Hepatocyte (in vitro differentiated cells): ENCODE results near the gene PRDM5. TPM values are rescaled to one million over a fixed set of nuclear protein-coding genes. Genes with fewer than 3 reads are reported as not detected.

Source experiments
- DNase-seq: peaks from one replicate; pipeline ENCODE4 v3.0.0-alpha.2; 2016; ENCODE audit warnings: low spot score
- H2AFZ ChIP-seq: fragments of 200-600 bp; sonication (generic); 2 replicates; pipeline ENCODE4 v1.6.0; 2016; ENCODE audit warnings: antibody characterized with exemption, mild to moderate bottlenecking
- H3K27ac ChIP-seq: fragments of 200-600 bp; sonication (generic); 2 replicates; pipeline ENCODE4 v1.5.1; 2016; ENCODE audit warnings: mild to moderate bottlenecking
- H3K27me3 ChIP-seq: fragments of 200-600 bp; sonication (generic); 2 replicates; pipeline ENCODE4 v1.6.1; 2016
- H3K36me3 ChIP-seq: fragments of 200-600 bp; sonication (generic); replicated peaks from 2 replicates; pipeline ENCODE4 v1.5.1; 2016; ENCODE audit warnings: low read depth; ENCODE audit not compliant: insufficient read depth
- H3K4me1 ChIP-seq: fragments of 200-600 bp; sonication (generic); 2 replicates; pipeline ENCODE4 v1.5.1; 2016; ENCODE audit warnings: mild to moderate bottlenecking, moderate library complexity; ENCODE audit not compliant: insufficient read depth
- H3K4me2 ChIP-seq: fragments of 200-600 bp; sonication (generic); 2 replicates; pipeline ENCODE4 v1.6.0; 2016
- H3K4me3 ChIP-seq: fragments of 200-600 bp; sonication (generic); 2 replicates; pipeline ENCODE4 v1.5.1; 2016; ENCODE audit warnings: mild to moderate bottlenecking
- H3K79me2 ChIP-seq: fragments of 200-600 bp; sonication (generic); 2 replicates; pipeline ENCODE4 v1.6.0; 2017; ENCODE audit warnings: mild to moderate bottlenecking
- H3K9me2 ChIP-seq: fragments of 200-600 bp; sonication (generic); replicated peaks from 2 replicates; pipeline ENCODE4 v1.6.0; 2017; ENCODE audit warnings: mild to moderate bottlenecking; ENCODE audit not compliant: insufficient read depth
- H3K9me3 ChIP-seq: fragments of 200-600 bp; sonication (generic); 2 replicates; pipeline ENCODE4 v1.5.1; 2016; ENCODE audit warnings: low read depth, mild to moderate bottlenecking
- H4K20me1 ChIP-seq: fragments of 200-600 bp; sonication (generic); 2 replicates; pipeline ENCODE4 v1.6.0; 2016; ENCODE audit warnings: mild to moderate bottlenecking; ENCODE audit not compliant: insufficient read depth, poor library complexity, severe bottlenecking
- EZH2 ChIP-seq: fragments of 200-600 bp; sonication (generic); IDR thresholded peaks from 2 replicates; pipeline ENCODE4 v1.6.1; 2016; ENCODE audit warnings: antibody characterized with exemption, mild to moderate bottlenecking, borderline replicate concordance
- EZH2phosphoT487 ChIP-seq: fragments of 200-600 bp; sonication (generic); IDR thresholded peaks from one replicate; pipeline ENCODE4 v1.6.1; 2018; ENCODE audit warnings: antibody characterized with exemption, mild to moderate bottlenecking, low read depth, moderate library complexity; ENCODE audit not compliant: unreplicated experiment, severe bottlenecking
- WGBS: methylation state at CpG from one replicate; pipeline ENCODE4 v1.1.6; 2016; ENCODE audit warnings: low lambda C conversion rate; ENCODE audit errors: missing lambda C conversion rate; 5-methylcytosine and 5-hydroxymethylcytosine counted together
- polyA plus RNA-seq: library from polyadenylated mRNA; unstranded; fragments of >200 nt; fragmentation: Nextera tagmentation; extraction: Ambion mirVana; gene quantifications from 2 replicates; pipeline ENCODE4 v1.2.1, GENCODE V29; 2016
- total RNA-seq: library from RNA; depleted of rRNA; stranded (reverse); fragments of >200 nt; gene quantifications from 2 replicates; pipeline ENCODE4 v1.2.3, GENCODE V29; 2014
- TF ChIP-seq, protein P1 (sequence below): fragments of 200-600 bp; sonication (generic); IDR thresholded peaks from 2 replicates; pipeline ENCODE4 v1.5.1; 2016; ENCODE audit warnings: antibody characterized with exemption, mild to moderate bottlenecking; ENCODE audit not compliant: poor library complexity

Gene PRDM5
- total and polyA plus RNA-seq, 2 experiments from 2014 or later: 4.2 to 21.2 TPM

DNA sequence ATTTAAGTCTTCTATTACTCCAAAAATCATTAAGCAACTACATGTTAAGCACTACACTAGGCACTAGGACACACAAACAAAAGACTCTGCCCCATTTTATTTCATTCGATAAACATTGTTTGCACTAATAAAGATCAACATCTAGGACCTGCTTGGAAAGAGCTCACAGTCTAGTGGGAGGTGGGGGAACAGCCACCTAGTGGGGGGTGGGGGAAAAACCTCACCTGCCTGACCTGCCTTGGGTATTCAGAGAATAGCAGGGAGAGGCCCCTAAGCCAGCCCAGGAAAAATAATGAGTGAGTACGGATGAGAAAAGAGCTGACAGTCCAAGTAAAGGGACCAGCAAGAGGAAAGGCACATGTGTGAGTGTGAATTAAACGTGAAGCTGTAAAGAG, 52.2 kb downstream of the PRDM5 start:
- Histone ChIP-seq H3K27me3 (no peaks in the 10 kb centered on the region), H4K20me1 (no peaks in the 10 kb centered on the region), H2AFZ (no peak overlapping the region), H3K4me1 (peaks cover 8% of the 10 kb centered on the region), H3K9me3 (no peaks in the 10 kb centered on the region), H3K9me2 (no peaks in the 10 kb centered on the region), H3K36me3 (no peaks in the 10 kb centered on the region), H3K4me3 (no peak overlapping the region), H3K27ac (no peak overlapping the region), H3K79me2 (no peaks in the 10 kb centered on the region), H3K4me2 (no peak overlapping the region)
- WGBS: 53% methylated on average over 3 of the region's 3 CpGs
- TF ChIP-seq EZH2phosphoT487 (no peak), EZH2 (no peak)
- TF ChIP-seq, protein P1, sequence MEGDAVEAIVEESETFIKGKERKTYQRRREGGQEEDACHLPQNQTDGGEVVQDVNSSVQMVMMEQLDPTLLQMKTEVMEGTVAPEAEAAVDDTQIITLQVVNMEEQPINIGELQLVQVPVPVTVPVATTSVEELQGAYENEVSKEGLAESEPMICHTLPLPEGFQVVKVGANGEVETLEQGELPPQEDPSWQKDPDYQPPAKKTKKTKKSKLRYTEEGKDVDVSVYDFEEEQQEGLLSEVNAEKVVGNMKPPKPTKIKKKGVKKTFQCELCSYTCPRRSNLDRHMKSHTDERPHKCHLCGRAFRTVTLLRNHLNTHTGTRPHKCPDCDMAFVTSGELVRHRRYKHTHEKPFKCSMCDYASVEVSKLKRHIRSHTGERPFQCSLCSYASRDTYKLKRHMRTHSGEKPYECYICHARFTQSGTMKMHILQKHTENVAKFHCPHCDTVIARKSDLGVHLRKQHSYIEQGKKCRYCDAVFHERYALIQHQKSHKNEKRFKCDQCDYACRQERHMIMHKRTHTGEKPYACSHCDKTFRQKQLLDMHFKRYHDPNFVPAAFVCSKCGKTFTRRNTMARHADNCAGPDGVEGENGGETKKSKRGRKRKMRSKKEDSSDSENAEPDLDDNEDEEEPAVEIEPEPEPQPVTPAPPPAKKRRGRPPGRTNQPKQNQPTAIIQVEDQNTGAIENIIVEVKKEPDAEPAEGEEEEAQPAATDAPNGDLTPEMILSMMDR: no peak
- DNase-seq: no peak

DNA sequence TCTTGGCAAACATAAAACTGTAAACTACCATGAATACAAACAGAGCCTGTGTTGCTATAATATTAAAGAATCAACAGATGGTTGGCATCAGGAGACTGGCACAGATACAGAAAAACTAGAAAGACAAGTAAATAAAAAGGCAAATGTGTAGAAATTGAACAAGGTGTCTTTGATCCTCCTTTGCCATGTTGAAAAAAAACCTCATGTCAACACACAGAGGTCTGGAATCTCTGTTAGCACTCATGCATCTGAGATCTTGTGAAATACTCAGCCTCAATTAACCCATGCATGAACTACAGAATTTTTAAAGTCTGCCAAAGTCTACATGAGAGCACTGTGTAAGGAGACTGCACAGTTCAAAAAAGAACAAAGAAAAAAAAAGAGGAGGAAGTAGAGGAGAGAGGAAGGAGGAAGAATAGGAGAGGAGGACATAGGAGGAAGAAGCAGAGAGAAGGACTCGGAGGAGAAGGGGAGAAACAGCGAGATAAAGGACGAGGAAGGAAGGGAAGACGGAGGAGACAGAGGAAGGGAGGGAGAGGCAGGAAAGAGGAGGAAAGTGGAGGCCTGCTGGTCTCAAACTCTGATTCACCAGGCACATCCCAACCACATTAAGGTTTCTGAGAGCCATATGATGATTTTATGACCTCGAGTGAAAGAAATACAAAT, 52.8 kb downstream of the PRDM5 start:
- H3K36me3 ChIP-seq: no peaks in the 10 kb centered on the region
- no peaks in the 10 kb centered on the region for H3K79me2 ChIP-seq
- no peaks in the 10 kb centered on the region for H3K9me3 ChIP-seq
- no peaks in the 10 kb centered on the region for H3K9me2 ChIP-seq
- no peak overlapping the region for H3K27ac ChIP-seq
- H3K4me1 ChIP-seq: peaks cover 8% of the 10 kb centered on the region
- no peaks in the 10 kb centered on the region for H4K20me1 ChIP-seq
- H3K4me3 ChIP-seq: no peak overlapping the region
- H3K27me3 ChIP-seq: no peaks in the 10 kb centered on the region
- peak; percentile 8 for DNase-seq
- H2AFZ ChIP-seq: no peak overlapping the region
- TF ChIP-seq EZH2phosphoT487: peak; percentile 19
- TF ChIP-seq EZH2: no peak
- H3K4me2 ChIP-seq: no peak overlapping the region
- WGBS: 86% methylated on average over 5 of the region's 5 CpGs

DNA sequence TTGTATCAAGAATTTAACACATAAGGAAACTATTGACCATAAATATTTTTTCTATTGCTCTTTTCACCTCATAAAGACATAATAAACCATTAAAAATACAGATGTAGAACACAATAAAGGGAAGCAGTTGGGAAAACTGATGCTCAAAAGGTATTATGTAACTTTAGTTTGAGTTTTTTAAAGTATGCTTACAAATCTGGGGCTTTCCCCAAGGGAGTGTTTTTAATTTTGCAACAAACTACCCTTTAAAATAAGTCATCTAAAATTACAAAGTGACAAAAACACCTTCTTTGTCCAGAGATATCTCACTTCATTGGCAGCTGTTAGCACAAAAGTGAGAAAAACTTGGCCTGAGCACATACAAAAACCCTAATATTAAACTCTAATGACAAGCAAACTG, 55.0 kb downstream of the PRDM5 start:
- Histone ChIP-seq H3K27me3 (no peaks in the 10 kb centered on the region), H3K4me3 (no peak overlapping the region), H3K4me1 (peaks cover 8% of the 10 kb centered on the region), H3K27ac (no peak overlapping the region), H3K4me2 (no peak overlapping the region), H3K9me2 (no peaks in the 10 kb centered on the region), H3K36me3 (no peaks in the 10 kb centered on the region), H2AFZ (no peak overlapping the region), H4K20me1 (no peaks in the 10 kb centered on the region), H3K9me3 (no peaks in the 10 kb centered on the region), H3K79me2 (no peaks in the 10 kb centered on the region)
- TF ChIP-seq EZH2phosphoT487: no peak
- TF ChIP-seq, protein P1: no peak
- TF ChIP-seq EZH2: no peak
- no peak for DNase-seq

DNA sequence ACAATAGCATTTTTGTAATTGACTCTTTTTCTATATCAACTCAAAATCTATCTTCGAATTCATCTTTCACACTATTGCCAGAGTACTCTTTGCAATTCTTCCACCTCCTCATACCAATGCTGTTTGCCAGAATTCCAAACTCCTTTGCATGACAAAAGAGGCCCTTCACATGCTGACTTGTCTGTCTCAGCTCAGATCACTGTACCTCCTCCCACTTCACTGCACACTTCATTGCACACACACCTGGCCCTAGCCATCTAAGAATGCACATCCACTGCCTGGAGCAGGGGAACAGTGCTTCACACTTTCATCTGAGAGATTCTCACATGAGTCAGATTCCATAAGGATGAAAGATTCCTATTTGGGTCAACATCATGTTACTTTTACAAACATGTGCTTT, 56.5 kb downstream of the PRDM5 start:
- H4K20me1 ChIP-seq: no peaks in the 10 kb centered on the region
- no peaks in the 10 kb centered on the region for H3K9me2 ChIP-seq
- no peaks in the 10 kb centered on the region for H3K79me2 ChIP-seq
- no peak overlapping the region for H3K4me2 ChIP-seq
- H3K9me3 ChIP-seq: no peaks in the 10 kb centered on the region
- no peaks in the 10 kb centered on the region for H3K27me3 ChIP-seq
- no peak overlapping the region for H3K27ac ChIP-seq
- no peak overlapping the region for H2AFZ ChIP-seq
- TF ChIP-seq EZH2phosphoT487 (no peak), EZH2 (no peak)
- TF ChIP-seq, protein P1: no peak
- no peaks in the 10 kb centered on the region for H3K36me3 ChIP-seq
- H3K4me1 ChIP-seq: peaks cover 8% of the 10 kb centered on the region
- DNase-seq: no peak
- no peak overlapping the region for H3K4me3 ChIP-seq
- 90% methylated on average over 1 of the region's 1 CpG for WGBS
